ENCODE data around the gene GNAO1.

Gene GNAO1

DNA sequence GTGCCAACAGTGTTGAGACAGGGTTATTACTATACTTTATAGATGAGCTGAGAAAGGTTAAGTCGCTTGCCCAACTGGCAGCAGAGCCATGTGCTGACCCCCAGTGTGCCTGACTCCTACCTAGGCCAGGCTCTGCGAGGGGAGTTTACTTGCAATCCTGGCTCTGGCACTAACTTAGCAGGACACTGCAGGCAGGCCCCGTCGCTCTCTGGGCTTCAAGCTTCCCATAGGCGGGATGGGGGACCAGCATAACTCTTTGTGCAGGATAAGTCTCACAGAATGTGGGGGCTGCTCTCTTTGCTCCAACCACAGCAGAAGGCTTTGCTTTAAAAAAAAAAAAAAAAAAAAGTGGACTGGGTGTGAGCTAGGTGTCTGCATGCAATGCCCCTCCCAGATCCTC, 102.7 kb downstream of the GNAO1 start:
- DNase-seq (ENCODE audit: low read depth), result no peak

DNA sequence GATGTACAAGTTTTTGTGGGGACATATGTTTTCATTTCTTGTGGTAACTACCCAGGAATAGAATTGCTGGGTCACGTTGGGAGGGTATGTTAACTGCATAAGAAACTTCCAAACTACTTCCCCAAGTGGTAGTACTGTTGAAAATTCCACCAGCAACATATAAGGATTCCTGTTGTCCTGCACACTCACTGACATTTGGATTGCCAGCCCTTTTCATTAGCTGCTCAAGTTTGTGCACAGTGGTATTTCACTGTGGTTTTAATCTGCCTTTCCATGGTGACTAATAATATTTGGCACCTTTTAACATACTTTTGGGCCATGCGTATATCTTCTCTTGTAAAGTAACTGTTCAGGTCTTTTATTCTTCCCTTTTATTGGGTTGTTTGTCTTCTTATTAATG, 103.3 kb downstream of the GNAO1 start:
- peak; percentile 62 for DNase-seq (ENCODE audit: low read depth)

DNA sequence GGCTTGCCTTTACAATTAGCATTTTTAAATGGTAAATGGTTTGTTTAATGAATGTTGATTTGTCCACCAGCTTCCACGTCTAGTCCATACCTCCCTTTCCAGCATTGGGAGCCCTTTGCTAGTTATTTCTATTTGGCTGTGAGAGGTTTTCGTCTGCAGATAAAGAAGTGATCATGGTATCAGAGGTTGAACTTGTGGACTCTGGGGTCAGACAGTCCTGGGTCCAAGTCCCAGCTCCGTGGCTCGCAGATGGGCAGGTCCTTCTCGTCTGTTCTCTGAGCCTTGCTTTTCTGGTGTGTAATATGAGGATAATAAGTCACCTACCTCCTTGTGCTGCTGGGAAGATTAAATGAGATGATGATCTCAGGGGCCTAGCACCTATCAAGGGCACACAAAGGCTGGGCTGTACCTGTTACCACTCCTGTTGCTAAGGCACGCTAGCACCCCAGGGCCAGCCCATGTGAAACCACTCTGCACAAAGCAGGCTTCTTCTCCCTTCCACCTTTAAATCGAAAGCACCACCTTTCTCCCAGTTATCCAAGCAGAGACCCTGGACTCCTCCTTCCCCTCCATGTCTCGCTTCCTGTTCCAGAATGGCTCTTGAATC, 103.9 kb downstream of the GNAO1 start:
- no peak for DNase-seq (ENCODE audit: low read depth)

DNA sequence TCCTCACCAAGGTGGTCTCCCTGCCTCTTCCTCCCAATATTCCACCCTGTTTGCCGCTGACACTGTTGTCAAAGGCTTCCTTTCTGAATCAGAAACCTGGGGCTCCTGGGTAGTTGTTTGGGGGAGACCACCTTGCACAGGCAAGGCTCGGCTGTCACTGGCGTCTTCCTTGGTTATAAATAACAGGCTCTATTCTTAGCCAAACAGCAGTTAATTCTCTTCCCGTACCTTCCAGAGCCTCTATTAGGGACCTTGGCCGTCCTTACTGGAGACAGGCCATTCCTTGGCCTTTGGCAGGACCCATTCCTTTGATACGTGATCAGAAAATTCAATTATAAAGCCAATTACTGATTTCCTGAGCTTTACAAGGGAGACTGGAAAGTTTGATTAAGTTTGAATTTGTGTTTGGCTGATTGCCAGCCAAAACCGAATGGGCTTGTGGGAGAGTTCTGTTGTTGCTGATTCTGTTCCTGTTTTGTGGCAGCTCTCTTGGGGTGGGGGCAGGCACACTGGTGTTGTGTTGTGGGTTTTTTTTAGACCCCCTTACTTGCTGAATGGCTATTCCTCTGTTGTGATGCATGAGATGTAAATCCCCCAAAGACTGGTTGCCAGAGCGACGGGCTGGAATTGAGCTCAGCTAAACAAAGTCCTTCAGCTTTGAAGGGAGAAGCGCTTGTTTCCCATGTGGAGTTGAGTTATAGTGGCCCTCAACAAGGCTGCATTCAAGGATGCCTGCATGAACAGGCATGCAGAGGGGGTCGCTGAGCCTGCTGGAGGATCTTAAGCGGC, 104.6 kb downstream of the GNAO1 start:
- DNase-seq (ENCODE audit: low read depth), result no peak

DNA sequence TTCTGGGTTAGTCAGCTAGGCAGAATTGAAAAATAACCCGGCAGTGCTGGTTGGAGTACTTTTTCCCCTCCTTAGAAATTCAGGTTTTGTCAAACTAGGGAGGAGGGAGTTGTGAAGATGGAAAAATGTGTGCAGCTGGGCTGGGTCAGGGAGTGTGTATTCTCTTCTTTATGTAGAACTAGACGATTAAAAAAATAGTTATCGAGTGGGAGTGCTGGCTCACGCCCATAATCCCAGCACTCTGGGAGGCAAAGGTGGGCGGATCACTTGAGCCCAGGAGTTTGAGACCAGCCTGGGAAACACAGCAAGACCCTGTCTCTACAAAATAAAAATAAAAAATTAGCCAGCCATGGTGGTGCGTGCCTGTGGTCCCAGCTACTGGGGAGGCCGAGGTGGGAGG, 106.4 kb downstream of the GNAO1 start:
- no peak for DNase-seq (ENCODE audit: low read depth)

DNA sequence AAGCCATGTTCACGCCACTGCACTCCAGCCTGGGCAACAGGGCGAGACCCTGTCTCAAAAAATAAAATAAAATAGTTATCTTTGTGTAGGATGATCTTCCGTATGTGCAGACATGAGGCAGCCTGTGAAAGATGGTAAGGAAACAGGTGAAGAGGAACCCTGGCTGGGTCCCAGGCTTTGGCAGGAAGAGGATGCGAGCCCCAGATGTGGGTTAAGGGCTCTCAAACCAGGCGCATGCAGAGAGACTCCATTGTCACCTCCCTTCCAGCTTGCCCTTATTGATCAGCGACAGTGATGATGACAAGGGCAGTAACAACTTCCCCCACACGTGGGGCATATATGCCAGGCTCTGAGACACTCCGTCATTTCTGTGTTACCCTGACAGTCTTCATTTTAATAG, 106.8 kb downstream of the GNAO1 start:
- DNase-seq (ENCODE audit: low read depth), result no peak

DNA sequence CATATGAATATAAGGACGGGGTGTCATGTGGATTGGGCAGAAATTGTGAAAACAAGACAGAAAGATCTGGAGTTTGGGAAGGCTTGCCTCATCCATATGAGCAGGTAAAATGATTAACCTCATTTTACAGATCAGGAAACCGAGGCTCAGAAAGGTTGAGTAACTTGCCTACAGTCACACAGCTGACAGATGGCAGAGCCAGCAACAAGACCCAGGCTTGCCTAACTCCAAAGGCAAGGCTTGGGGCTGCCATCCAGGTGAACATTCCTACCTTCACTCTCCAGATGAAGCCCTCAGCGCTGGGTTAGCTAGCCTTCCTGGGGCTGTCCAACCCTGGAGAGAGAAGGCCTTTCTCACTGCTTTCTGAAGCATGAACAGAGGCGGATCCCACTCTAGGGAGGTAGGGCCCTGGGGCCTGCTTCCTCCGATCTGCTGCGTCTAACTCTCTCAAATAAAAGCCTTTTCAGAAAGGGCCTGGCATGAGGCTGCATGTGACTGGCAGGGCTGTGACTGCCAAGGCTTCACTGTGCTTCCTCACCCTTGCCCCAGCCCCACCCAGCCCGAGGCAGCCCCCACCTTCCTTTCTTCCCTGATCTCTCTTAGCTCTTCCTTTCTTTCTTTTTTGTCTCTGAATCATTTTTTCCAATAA, 107.8 kb downstream of the GNAO1 start:
- no peak for DNase-seq (ENCODE audit: low read depth)

DNA sequence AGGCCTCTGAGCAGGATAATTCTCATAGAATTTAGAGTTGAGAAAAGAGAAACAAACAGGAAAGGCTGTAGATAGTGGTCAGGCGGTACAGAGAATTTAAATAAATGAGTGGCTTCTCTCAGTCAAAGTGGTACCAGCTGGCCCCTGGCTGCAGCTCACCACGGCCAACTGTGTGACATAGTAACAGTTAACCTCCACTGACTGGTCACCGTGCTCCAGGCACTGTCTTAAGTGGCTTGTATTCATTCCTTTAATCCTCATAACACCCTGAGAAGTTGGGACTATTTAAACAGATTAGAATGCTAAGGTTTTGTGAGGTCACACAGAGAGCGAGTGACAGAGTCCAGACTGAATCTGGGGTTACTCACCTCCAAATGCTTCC, 108.9 kb downstream of the GNAO1 start:
- DNase-seq (ENCODE audit: low read depth), result no peak

DNA sequence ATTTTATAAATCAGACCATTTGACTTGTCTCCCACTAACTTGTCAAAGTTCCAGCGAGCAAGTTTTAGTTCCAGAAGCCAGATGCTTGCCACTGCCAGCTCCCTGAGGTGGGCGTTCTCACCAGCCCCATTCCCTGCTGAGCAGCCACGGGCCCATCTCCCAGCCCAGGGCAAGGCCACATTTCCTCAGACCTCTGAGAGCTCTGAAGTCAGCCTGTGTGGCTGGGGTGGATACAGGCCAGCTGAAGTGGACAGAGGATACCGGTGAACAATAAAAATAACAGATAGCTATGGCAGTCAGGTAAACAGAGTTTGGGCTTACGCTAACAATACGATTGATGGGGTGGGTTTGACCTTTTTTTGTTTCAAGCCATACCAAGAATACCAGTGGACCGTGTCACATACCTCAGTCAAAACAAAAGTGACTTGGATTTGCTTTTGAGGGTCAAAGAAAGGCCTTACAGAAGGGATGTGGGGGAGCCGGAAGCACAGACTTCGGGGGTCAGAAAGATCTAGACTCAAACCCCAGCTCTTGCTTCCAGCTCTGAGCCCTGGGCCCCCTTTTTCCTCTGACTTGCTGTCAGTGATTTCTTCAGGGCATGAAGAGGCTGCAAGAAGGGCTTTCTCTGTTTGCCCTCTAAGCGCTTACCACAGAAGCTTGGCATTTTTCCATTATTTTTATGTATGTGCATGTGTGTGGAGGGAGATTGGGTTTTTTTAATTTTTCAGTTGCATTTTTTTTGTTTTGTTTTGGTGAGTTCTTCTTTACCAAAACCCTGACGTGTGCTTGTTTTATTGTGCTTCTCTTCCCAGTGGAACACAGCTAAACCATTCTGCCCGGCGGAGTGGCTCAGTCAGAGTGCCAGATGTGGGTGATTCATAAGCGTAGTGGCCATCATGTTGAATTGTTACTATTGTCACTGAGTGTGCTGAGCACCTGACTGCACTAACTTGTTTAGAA, 109.9 kb downstream of the GNAO1 start:
- peak; percentile 24 for DNase-seq (ENCODE audit: low read depth)

DNA sequence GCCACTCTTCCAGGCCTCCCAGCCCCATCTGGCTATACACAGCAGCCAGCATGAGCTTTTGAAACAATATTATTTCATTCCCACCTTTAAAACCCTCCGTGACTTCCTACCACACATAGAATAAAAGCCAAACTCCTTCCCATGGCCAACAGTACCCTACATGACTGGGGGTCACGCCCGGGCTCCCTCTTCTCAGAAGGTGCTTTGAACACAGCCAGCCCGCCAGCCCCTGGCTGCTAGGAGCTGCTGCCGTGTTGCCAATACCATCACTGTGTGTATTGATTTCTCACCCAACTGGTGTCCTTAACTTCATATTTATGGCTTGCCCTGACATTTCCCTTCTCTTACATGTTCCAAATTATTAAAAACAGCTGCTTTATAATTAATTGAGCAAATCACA, 111.2 kb downstream of the GNAO1 start:
- no peak for DNase-seq (ENCODE audit: low read depth)

DNA sequence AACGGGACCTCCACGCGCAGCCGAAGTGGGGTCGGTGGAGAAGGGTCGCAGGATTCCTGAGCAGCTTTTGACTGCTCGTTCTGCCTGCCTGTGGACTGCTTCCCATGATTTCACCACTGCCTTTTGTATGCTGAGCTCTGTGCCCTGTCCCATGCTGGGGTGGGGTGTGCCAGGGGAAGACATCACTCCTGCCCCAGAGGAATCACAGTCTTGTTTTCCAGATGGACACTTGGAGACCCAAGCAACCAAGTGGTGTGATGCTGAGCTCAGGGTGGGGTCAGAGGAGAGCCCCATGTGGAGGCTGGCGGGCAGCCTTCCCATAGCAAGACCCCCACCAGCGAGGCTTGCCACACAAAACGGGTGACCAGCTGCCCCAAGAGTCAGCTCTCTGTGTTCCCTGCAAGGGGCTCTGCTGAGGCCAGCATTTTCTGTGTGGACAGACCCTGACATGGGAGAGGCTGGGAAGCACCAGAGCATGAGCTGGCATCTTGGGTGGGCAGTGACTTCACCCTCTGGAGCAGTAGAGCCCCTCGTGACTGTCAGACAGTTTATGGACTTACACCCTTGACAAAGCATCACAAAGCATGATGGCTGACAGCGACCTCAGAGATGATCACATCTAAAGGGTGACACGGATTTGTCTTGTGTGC, 111.9 kb downstream of the GNAO1 start:
- DNase-seq (ENCODE audit: low read depth), result no peak

DNA sequence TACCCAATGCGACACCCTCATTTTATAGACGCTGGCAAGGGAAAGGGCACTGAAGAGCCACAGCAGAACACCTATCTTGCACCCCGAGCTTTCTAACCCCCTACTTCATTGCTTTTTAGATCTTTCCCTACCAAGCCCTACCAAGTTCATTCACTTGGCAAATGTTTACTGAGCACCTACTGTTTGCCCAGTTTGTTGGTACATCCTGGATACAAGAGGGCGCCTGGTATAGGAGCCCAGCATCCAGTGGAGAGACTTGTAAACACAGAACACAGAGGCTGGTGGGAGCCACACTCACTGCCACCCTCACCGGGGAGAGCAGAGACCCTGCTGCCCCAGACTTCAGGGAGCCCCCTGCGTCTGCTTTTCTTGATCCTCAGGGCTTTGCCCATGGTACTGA, 112.6 kb downstream of the GNAO1 start:
- DNase-seq (ENCODE audit: low read depth), result no peak

DNA sequence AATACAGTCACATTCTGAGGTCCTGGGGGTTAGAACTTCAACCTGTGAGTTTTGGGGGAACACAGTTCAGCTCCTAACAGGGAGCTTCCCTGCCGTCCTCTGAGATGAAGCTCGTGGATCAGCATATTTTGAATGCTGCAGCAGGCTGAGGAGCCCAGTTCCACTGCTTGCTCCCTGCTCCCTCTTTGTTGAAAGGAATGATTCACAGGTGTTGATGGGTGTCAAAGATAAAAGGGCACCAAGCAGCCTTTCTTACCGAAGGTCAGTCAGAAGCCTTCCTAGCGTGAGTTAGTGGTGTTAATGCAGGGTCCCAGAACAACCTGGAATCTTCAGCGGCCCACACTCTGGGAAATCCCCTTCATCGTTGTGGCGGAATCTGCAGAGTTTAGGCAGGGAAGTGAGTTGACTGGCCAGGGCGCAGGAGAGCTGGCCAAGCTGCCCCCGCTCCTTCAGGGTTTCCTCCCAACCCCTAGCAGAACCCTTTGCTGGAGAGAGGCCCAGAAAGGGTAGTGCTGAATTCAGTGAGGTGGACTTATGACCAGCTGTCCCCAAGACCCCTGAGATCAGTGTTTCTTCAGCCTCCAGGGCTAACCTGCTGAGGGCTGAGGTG, 114.8 kb downstream of the GNAO1 start:
- DNase-seq (ENCODE audit: low read depth), result no peak

DNA sequence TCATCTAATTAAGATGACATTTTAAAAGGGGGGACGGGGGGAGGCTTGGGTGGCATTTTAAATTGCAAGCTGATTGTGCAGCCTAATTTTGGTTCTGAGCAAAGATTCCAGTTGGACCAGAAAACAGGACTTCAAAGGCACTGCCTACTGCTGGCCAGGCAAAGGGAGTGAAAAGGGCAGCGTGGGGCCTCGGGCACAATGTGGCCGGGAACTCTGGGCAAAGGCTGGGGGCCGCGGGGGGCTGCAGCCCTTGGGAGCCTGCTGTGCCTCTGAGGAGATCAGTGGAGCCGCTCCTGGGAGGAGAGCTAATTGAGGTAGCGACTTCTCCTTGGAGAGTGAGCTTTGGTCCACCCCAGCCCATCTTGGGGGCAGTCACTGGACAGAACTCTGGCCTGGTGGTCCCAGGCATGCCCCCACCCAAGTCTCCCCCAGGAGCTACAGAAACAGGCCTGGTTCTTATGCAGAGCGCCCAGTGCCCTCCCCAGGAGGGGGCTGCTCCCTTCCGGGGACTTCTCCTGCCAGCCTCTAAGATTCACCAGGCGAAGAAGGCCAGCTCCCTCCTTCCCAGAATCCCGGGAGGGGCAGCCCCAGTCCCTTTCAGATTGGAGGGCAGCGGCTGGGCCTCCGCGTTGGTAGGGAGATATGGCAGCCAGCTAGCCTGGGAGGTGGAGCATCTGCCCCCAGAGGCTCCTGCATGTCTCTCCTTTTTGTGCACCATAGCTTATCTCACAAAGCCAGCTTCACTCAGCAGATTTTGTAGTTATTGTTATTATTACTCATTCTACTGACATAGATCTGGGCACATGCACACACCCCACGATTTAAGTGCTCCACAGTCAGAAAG, 115.6 kb downstream of the GNAO1 start:
- DNase-seq (ENCODE audit: low read depth), result no peak

DNA sequence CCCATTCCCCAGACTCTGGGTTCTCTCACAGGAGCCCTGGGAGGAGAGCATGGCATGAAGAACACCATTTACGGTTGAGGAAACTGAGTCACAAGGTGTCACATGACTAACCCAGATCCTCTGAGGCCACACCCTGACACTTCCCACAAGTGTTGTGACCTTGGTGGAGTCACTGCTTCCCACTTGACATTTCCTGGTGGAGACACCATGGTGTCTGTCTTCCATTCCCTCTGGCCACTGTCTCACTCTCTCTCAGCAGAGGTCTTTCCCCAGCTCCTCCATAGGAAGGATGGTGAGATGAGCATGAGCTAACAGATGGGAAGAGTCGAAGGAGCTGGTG, 116.2 kb downstream of the GNAO1 start:
- no peak for DNase-seq (ENCODE audit: low read depth)

DNA sequence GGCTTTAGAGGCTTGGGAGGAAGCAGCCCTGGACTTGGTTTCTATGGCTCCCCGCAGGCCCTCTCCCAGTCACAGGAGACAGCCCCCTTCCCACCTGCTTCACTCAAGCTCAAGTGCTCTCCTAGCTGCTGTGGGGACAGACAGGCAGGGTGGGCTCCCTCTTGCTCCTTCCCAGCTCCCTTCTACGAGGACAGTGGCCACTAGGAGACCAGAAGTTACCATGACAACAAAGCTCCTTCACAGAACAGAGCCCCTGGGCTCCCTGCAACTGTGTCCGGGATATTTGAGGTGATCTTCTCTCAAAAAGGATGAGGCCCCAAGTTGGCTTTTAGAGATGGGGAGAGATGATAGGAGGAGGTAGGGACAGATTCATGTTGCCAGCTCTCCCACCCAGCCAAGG, 117.7 kb downstream of the GNAO1 start:
- DNase-seq (ENCODE audit: low read depth), result no peak

DNA sequence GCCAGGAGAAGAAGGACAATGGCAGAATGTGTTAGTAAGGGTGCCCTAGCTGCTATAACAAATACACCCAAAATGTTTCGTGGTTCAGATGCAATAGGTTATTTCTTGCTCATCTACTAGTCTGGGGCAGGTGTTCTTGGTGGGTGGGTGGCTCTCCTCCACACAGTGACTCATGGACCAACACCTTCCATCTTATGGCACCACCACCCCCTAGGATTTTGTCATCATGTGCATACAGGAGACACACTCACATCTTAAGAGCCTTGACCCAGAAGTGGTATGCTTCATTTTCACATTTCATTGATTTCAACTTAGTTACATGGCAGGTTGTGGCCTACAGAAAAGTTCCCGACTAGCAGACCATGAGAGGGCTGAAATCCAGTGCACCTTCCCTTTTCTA, 119.4 kb downstream of the GNAO1 start:
- DNase-seq (ENCODE audit: low read depth), result no peak

DNA sequence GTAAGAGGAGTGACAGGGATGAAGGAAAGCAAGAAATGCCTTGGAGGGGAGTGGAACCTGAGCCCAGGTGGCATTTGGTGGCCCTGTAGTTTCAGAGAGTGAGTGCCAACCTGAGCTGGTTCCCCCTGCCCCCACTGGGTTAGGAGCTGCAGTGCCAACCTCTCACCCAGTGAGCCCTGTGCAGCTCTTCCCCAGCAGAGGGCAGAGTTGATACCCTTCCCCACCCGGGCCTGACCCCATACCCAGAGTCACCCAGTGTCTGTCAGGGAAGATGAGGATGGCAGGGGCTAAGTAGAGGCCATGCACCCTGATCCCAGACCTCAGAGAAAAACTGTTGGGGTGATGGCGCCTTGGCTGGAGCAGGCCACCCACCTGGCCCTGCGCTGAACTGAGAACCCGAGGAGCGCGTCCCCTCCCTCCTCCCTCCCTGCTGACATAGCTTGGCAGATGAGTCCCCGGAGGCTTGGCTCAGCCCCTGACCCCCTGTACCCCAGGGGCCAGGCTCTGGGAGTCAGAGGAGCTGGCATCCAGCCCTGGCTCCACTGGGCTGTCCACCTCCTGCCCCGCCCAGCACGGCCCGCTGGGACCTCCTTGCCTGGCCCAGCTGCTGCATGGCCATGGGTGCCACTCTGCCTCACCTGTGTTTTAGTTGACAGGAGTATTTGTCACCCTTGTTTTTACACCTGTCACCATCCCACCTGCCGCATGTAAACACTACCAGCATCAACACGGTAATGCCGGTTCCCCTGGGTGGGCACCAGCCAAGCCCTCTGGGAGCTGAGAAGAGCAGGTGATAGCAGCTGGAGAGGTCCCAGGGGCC, 120.1 kb downstream of the GNAO1 start:
- no peak for DNase-seq (ENCODE audit: low read depth)

DNA sequence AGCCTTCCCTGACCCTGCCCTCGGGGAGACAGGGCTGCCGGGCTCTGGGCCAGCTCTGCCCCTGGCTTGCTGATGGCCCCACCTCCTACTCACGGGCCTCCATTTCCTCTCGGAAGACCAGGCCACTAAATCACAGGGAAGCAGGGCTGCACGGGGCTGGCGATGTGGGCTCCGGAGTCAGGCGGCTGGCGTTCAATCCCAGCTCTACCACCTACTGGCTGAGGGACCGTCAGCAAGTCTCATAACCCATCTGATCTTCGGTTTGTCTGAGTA, 120.7 kb downstream of the GNAO1 start:
- no peak for DNase-seq (ENCODE audit: low read depth)

DNA sequence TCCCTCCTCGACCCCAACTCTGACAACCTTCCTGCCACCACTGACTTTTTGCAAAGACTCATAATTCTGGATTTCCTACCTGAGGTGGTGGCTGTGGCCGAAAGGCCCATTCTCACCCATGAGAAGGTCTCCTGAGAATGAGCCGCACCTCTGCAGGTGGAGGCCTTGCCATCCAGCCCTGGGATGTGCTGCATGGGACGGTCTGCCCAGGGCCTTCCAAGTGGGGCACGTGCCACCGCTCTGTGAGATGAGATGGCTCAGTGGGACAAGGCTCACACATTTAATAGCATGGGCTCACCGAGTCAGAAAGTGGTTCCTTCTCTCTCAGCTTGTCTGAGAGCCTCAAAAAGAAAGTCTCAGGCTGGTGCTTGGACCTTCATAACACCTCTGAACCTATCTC, 121.3 kb downstream of the GNAO1 start:
- no peak for DNase-seq (ENCODE audit: low read depth)
